ENCODE results near the gene RNF133. TPM values are rescaled to one million over a fixed set of nuclear protein-coding genes. Genes with fewer than 3 reads are reported as not detected.

The RNF133 gene
- total and polyA plus RNA-seq, 2 donors from 2014 or later, result 1.3 TPM; not detected in 1

DNA sequence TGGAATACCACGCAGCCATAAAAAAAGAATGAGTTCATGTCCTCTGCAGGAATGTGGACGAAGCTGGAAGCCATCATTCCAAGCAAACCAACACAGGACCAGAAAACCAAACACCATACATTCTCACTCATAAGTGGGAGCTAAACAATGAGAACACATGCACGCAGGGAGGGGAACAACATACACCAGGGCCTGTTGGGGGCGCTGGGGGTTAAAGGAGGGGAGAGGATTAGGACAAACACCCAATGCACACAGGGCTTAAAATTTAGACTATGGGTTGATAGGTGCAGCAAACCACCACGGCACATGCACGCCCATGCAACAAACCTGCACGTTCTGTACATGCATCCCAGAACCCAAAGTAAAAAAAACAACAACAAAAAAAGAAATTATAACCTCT is 23.3 kb downstream of the RNF133 start:
- no peak for FAIRE-seq

GRCh38 chr7:122675011-122675410 is 23.9 kb downstream of the RNF133 start:
- Histone ChIP-seq H3K36me3 (ENCODE audit: control insufficient read depth in 2 of 3, insufficient read depth in 3 of 3, low read length in 3 of 3) (no peaks in the 10 kb centered on the region), H3K4me3 (ENCODE audit: low read length in 3 of 3) (no peak overlapping the region), H3K4me1 (ENCODE audit: control insufficient read depth in 2 of 3, insufficient read depth in 2 of 3, low read depth in 1 of 3, low read length in 3 of 3) (peaks cover 0 to 9% (median 0%) of the 10 kb centered on the region in 3 donors), H3K27me3 (ENCODE audit: control insufficient read depth, insufficient read depth, low read length) (no peaks in the 10 kb centered on the region), H3K9ac (ENCODE audit: low read length in 3 of 3) (no peak overlapping the region), H3K9me3 (ENCODE audit: control insufficient read depth in 2 of 3, insufficient read depth in 1 of 3, low read length in 3 of 3) (no peaks in the 10 kb centered on the region), H3K27ac (ENCODE audit: low read depth in 2 of 2, low read length in 2 of 2) (no peak overlapping the region)
- TF ChIP-seq CTCF (IDR thresholded peaks at IDR 0.05; ENCODE audit: borderline replicate concordance, extremely low read depth, insufficient read depth), result no peak
- FAIRE-seq, result no peak
- DNase-seq, result no peak
- intact Hi-C loops (cut with DNase I), result no loop called here

More for the DNA sequence above, 23.3 kb downstream of the RNF133 start:
- no peaks in the 10 kb centered on the region for H3K9me3 ChIP-seq (ENCODE audit: control insufficient read depth in 2 of 3, insufficient read depth in 1 of 3, low read length in 3 of 3)
- no peak overlapping the region for H3K9ac ChIP-seq (ENCODE audit: low read length in 3 of 3)
- H3K4me3 ChIP-seq (ENCODE audit: low read length in 3 of 3), result no peak overlapping the region
- peak in 1 of 5 donors; percentile 9 for DNase-seq
- H3K4me1 ChIP-seq (ENCODE audit: control insufficient read depth in 2 of 3, insufficient read depth in 2 of 3, low read depth in 1 of 3, low read length in 3 of 3), result peaks cover 0 to 9% (median 0%) of the 10 kb centered on the region in 3 donors
- intact Hi-C loops (cut with DNase I), result no loop called here
- no peak for TF ChIP-seq CTCF (IDR thresholded peaks at IDR 0.05; ENCODE audit: borderline replicate concordance, extremely low read depth, insufficient read depth)
- H3K27ac ChIP-seq (ENCODE audit: low read depth in 2 of 2, low read length in 2 of 2), result no peak overlapping the region
- no peaks in the 10 kb centered on the region for H3K36me3 ChIP-seq (ENCODE audit: control insufficient read depth in 2 of 3, insufficient read depth in 3 of 3, low read length in 3 of 3)
- H3K27me3 ChIP-seq (ENCODE audit: control insufficient read depth, insufficient read depth, low read length), result no peaks in the 10 kb centered on the region

GRCh38 chr7:122674502-122674901 is 24.4 kb downstream of the RNF133 start:
- Histone ChIP-seq H3K27ac (ENCODE audit: low read depth in 2 of 2, low read length in 2 of 2) (no peak overlapping the region), H3K4me1 (ENCODE audit: control insufficient read depth in 2 of 3, insufficient read depth in 2 of 3, low read depth in 1 of 3, low read length in 3 of 3) (peaks cover 0 to 6% (median 0%) of the 10 kb centered on the region in 3 donors), H3K36me3 (ENCODE audit: control insufficient read depth in 2 of 3, insufficient read depth in 3 of 3, low read length in 3 of 3) (no peaks in the 10 kb centered on the region), H3K9me3 (ENCODE audit: control insufficient read depth in 2 of 3, insufficient read depth in 1 of 3, low read length in 3 of 3) (no peaks in the 10 kb centered on the region), H3K9ac (ENCODE audit: low read length in 3 of 3) (no peak overlapping the region), H3K27me3 (ENCODE audit: control insufficient read depth, insufficient read depth, low read length) (no peaks in the 10 kb centered on the region), H3K4me3 (ENCODE audit: low read length in 3 of 3) (no peak overlapping the region)
- FAIRE-seq (no peak), DNase-seq (peak in 1 of 5 donors; percentile 34)
- intact Hi-C loops (cut with DNase I), result no loop called here
- no peak for TF ChIP-seq CTCF (IDR thresholded peaks at IDR 0.05; ENCODE audit: borderline replicate concordance, extremely low read depth, insufficient read depth)

- no peak overlapping the region for H3K27ac ChIP-seq (ENCODE audit: low read depth in 2 of 2, low read length in 2 of 2)
- H3K9me3 ChIP-seq (ENCODE audit: control insufficient read depth in 2 of 3, insufficient read depth in 1 of 3, low read length in 3 of 3), result no peaks in the 10 kb centered on the region
- no peak for DNase-seq
- intact Hi-C loops (cut with DNase I), result no loop called here
- H3K4me3 ChIP-seq (ENCODE audit: low read length in 3 of 3), result no peak overlapping the region
- peaks cover 0 to 6% (median 0%) of the 10 kb centered on the region in 3 donors for H3K4me1 ChIP-seq (ENCODE audit: control insufficient read depth in 2 of 3, insufficient read depth in 2 of 3, low read depth in 1 of 3, low read length in 3 of 3)
- H3K27me3 ChIP-seq (ENCODE audit: control insufficient read depth, insufficient read depth, low read length), result no peaks in the 10 kb centered on the region
- TF ChIP-seq CTCF (IDR thresholded peaks at IDR 0.05; ENCODE audit: borderline replicate concordance, extremely low read depth, insufficient read depth), result no peak
- H3K9ac ChIP-seq (ENCODE audit: low read length in 3 of 3), result no peak overlapping the region
- no peak for FAIRE-seq
- no peaks in the 10 kb centered on the region for H3K36me3 ChIP-seq (ENCODE audit: control insufficient read depth in 2 of 3, insufficient read depth in 3 of 3, low read length in 3 of 3)
Observed at GRCh38 chr7:122673951-122674350, 25.0 kb downstream of the RNF133 start.

Measured in kidney (tissue), 14 donors.